ENCODE measurements around the gene KRAS.
A peak's percentile ranks its signal among the peaks of the same experiment; 100 is the strongest.

Gene KRAS

GRCh38 chr12:25194214-25194613 lies 56.5 kb downstream of the KRAS start:
- DNase-seq, result peak in 1 of 2 donors; percentile 13

- no peak for DNase-seq
Measured at GRCh38 chr12:25190793-25191192, 59.9 kb downstream of the KRAS start.

- DNase-seq, result no peak
Measured at GRCh38 chr12:25189656-25190055, 61.1 kb downstream of the KRAS start.

- DNase-seq, result no peak
Measured at GRCh38 chr12:25187781-25188180, 62.9 kb downstream of the KRAS start.

GRCh38 chr12:25186788-25187402 lies 63.8 kb downstream of the KRAS start:
- no peak for DNase-seq

GRCh38 chr12:25186038-25186787 lies 64.5 kb downstream of the KRAS start:
- no peak for DNase-seq

- no peak for DNase-seq
Measured at GRCh38 chr12:25184132-25184531, 66.6 kb downstream of the KRAS start.

GRCh38 chr12:25182765-25183164 lies 68.0 kb downstream of the KRAS start:
- DNase-seq, result no peak

- no peak for DNase-seq
Measured at GRCh38 chr12:25162866-25163265, 87.9 kb downstream of the KRAS start.

DNA sequence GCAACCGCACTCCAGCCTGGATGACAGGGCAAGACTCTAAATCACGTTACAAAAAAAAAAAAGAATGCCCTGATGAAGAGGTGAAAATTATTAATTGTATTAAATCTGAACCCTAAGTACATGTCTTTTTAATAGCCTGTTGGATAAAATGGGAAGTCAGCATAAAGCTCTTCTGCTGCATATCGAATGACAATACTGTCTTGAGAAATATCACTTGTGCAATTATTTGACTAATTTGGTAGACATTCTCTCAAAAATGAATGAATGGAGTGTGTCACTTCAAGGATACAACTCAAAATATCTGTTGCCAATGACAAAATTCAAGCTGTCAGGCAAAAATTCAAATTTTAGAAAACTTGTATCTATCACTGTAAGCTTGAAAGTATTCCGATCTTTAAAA lies 94.7 kb downstream of the KRAS start:
- no peak for DNase-seq

DNA sequence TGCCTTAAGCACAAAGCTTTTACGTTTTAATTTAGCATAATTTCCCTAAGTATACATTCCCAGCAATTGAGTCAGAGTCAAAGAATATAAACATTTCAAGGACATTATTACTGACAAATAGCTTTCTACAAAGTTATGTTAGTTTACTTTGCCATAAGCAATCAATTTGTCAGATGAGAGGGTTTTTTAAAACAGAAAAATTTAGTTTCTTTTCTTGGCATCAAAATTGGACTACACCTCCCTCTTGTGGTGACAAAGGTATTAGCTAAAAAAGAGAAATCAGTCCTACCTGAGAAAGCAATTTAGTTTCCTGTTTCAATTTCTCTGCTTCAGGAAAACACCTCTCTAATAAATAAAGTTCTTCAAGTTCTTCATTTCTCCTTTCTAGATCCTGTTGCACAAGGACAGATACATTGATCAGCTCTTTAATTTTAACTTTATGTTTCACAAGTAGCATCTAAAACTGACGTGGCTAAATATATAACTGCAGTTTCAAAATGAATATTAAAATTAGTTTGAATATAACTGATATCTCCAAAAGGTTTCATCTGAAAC lies 95.6 kb downstream of the KRAS start:
- DNase-seq, result peak in 1 of 2 donors; percentile 20
